GM12864 (cell line): Measurements from ENCODE around the gene COX4I1.
"Not testable (repeated sequence)": the region's sequence is repeated elsewhere in the genome, so short reads cannot be mapped to it uniquely, and the experiment has no call there.

Experiments
- DNase-seq: peaks from one replicate; pipeline ENCODE4 v3.0.0-alpha.2; 2011; ENCODE audit warnings: low read depth
- H3K4me3 ChIP-seq: 2 replicates; pipeline ENCODE4 v1.5.1; 2011; ENCODE audit warnings: mild to moderate bottlenecking, low read depth, low read length, control low read depth
- TF ChIP-seq, protein P1 (sequence below): IDR thresholded peaks from 2 replicates; pipeline ENCODE4 v1.5.1; 2011; ENCODE audit warnings: low read depth, mild to moderate bottlenecking, moderate library complexity, low read length, control low read depth, inconsistent platforms; ENCODE audit errors: missing control alignments

Gene COX4I1

DNA sequence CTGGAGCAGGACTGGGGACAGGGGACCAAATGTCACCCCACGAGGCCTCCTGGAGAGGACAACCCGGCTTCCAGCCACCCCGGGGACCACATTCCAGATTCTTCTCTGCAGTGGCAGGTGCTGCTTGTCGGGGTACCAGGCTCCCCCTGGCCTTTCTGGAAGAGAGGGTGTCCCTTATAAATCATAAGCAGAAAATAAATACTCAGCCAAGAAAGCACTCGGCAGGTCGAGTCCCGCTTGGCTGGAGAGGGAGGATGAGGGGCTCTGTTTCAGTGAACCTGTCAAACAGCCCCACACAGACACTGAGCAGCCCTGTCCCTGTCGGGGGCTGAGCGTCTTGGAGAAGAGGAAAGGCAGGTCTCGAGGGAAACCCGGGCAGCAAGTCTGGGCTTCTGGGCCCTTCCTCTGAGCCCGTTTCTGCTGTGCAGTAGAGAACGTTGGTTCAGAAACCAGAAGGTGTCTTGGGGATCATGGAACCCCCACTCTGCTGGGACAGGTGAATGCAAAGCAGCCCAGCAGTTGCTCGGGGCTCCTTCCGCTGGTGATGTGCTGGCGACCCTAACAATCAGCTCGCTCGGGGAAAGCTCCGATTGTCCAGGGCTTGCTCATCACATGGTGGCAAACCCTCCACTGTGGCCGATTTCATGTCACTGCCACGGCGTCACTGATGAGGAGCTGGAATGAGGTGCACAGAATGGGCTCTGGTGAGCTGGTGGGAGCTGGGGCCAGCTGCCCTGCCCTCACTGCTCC, 36.6 kb downstream of the COX4I1 start:
- no peak overlapping the region for H3K4me3 ChIP-seq
- TF ChIP-seq, protein P1, sequence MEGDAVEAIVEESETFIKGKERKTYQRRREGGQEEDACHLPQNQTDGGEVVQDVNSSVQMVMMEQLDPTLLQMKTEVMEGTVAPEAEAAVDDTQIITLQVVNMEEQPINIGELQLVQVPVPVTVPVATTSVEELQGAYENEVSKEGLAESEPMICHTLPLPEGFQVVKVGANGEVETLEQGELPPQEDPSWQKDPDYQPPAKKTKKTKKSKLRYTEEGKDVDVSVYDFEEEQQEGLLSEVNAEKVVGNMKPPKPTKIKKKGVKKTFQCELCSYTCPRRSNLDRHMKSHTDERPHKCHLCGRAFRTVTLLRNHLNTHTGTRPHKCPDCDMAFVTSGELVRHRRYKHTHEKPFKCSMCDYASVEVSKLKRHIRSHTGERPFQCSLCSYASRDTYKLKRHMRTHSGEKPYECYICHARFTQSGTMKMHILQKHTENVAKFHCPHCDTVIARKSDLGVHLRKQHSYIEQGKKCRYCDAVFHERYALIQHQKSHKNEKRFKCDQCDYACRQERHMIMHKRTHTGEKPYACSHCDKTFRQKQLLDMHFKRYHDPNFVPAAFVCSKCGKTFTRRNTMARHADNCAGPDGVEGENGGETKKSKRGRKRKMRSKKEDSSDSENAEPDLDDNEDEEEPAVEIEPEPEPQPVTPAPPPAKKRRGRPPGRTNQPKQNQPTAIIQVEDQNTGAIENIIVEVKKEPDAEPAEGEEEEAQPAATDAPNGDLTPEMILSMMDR, result no peak
- no peak for DNase-seq

DNA sequence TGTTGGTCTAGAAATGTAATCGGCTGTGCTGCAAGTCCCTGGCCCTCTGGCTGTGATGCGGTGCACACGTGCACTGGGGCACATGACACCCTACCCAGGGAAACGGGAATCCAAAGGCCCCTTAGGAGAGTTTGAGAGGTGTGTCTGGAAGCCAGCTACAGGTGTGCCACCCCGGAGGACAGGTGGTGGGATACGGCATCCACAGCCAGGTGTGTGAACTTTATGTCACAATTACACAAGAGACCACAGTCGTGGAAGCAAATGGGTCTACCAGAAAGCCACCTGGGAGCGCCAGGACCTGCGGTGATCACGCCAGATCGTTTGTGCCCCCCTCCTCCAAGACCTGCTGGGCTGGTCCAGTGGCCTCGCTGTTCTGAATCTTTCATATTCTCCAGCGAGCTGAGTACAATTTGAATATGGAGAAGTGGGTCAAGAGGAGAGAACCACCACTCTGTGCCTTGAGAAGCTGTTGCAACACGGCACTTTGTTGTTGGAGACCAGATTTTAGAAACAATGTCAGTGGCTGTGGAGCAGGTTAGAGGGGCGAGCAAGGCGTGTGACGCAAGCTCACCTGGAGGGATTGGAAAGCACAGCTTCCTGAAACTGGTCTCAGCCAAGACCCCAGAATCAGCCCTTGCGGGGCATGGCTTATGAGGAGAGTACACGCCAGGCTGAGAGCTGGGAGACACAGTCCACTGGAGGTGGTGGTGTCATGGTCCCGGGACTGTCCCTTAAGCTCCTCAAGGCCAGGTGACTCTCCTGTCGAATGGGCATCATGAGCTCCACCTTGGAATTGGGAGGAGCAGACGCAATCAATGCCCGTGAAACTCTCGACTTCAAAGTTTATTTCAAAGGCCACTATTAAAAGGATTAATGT, 37.4 kb downstream of the COX4I1 start:
- no peak for DNase-seq
- no peak overlapping the region for H3K4me3 ChIP-seq
- TF ChIP-seq, protein P1, result no peak

DNA sequence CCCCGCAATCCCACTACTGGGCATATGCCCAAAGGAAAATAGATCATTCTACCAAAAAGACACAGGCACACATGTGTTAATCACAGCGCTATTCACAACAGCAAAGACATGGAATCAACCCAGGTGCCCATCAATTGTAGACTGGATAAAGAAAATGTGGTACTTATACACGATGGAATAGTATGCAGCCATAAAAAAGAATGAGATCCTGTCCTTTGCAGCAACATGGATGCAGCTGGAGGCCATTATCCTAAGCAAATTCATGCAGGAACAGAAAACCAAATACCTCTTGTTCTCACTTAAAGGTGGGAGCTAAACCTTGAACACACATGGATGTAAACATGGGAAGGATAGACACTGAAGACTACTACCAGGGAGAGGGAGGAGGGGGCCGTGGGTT, 38.2 kb downstream of the COX4I1 start:
- not testable (repeated sequence) for DNase-seq, H3K4me3 ChIP-seq

DNA sequence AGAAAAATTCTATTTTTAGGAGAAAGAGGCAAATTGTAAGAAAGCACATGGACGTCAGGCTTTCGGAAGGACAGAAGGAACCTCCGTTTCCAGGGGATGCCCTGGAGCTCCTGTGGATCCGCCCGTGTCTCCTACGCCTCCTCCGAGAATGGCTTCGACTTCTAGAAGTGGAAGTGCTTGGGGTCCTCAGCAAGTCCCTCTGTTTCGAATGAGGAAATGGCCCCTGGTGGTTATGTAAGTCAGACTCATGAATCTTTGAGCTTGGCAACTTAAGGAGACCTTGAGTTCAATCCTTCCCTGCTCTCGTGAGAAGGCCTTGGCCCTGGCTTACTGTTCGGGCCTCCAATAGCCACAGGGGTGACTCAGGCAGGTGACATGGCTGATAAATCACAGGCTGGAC, 38.9 kb downstream of the COX4I1 start:
- TF ChIP-seq, protein P1, result no peak
- DNase-seq, result no peak
- no peak overlapping the region for H3K4me3 ChIP-seq

DNA sequence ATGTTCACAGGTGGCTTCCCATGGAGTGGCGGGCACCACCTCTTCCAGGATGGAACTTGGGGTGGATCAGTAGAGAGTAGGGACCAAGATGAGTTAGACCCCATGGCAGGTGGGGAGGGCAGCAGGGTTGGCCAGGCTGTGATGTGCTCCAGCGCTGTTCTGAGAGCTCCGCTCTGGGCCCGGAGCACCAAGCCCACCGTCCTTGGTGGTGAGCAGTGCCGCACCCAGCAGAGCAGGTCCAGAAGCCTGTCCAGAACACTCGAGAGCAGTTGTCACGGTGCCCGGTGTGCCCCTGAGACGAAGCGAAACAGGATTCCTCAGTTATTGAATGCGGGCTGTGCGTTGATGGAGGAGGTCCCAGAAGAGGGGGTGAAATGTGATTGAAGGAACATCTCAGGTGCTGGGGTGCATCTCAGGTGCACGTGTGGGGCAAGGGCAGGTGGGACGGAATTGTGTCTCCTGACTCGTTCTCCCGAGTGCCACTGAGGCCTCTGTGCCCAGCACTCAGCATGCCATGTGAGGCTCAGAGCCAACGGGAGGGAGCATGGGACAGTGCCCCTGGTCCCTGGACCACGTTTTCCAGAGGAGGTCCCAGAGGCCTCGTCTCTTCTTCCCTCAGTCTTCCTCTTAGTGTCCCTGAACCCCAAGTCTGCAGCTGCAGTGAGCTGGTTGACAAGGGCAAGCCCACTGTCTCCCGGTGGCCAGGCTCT, 39.5 kb downstream of the COX4I1 start:
- no peak for DNase-seq
- TF ChIP-seq, protein P1, result no peak
- H3K4me3 ChIP-seq, result no peak overlapping the region

DNA sequence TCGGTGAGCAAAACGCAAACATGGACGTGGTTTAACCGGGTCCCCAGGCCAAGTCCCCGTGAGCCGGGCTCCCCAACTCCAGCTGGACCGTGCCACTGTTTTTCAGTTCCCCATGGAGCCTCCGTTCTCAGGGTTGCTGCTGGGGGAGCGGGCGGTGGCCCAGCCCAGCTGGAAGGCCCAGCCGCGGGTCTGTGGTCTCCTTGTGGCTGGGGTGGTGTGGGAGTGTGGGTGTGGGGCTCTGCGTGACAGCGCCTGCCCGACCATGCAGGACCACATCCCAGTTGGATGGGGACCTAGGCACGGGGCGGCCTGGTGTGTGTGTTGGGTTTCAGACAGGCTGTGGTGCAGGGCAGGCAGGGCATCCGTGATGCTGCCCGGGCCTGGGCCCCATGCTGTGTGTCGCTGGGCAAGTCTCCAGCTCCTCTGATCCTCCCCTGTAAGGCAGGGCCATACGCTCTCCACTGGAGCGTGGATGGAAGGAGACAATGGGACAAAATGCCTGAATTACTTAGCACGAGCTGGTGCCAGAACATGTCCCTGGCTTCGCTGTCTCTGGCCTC, 40.3 kb downstream of the COX4I1 start:
- TF ChIP-seq, protein P1, result no peak
- no peak overlapping the region for H3K4me3 ChIP-seq

DNA sequence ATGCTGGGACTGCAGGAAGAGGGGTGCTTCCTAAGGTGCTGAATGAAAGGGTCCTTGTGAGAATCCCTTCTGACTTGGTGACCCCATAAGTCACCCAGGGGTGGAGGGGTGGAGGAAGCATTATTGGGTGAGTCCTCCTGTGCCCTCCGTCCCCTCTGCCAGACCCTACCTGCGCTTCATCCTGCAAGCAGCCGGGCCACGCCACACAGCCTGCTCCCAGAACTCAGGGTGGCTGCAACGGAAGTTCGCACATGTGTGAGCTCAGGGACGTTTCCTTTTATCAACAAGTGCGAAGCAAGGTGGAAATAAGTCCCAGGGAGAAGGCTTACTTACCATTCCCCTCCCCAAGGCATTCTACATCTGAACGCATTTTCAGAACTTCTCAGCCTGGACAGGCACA, 40.9 kb downstream of the COX4I1 start:
- no peak overlapping the region for H3K4me3 ChIP-seq
- no peak for DNase-seq
- TF ChIP-seq, protein P1, result no peak

More for the DNA sequence above, 40.3 kb downstream of the COX4I1 start:
- no peak for DNase-seq
